A549 (cell line): ENCODE measurements around the gene ALPK3. TPM values are rescaled to one million over a fixed set of nuclear protein-coding genes. Genes with fewer than 3 reads are reported as not detected.
A peak's percentile ranks its signal among the peaks of the same experiment; 100 is the strongest.

Source experiments
- ATAC-seq, 2 experiments: fragments of 200-7000 bp in 1 of 2; fragments of >200 bp in 1 of 2; cut with Nextera tagmentation in 1 of 2; cut with Tn5 transposase in 1 of 2; 3 replicates each; pipeline versions ENCODE4 v1.8.0 to v1.9.1; 2018 to 2020; ENCODE audit warnings: mild to moderate bottlenecking in 1 of 2, moderate library complexity in 1 of 2
- CTCF ChIA-PET: fragments of 300-600 bp; sonication (Branson Sonifier 250); formaldehyde crosslinking; extraction: SDS; loops from one replicate; lab custom pipeline; 2021; ENCODE audit warnings: antibody characterized with exemption, inconsistent platforms; lab: Yijun Ruan, JAX
- POLR2A ChIA-PET: fragments of 350-600 bp; formaldehyde crosslinking; extraction: SDS; loops from one replicate; lab custom pipeline; 2021; ENCODE audit warnings: antibody characterized with exemption, inconsistent platforms; lab: Yijun Ruan, JAX
- DNase-seq, 2 experiments: peaks; one replicate each; pipeline versions ENCODE4 v3.0.0 to v3.0.0-alpha.2; 2011 to 2016; ENCODE audit warnings: low read depth in 1 of 2, low spot score in 1 of 2
- FAIRE-seq: peaks from 2 replicates; lab custom pipeline; 2011; peaks lifted over from hg19 to GRCh38; lab: Jason Lieb, UNC
- H3K27ac ChIP-seq, 2 experiments: fragments of >200 bp; sonication (Bioruptor Twin); formaldehyde crosslinking; 3 replicates each; pipeline ENCODE4 v1.5.1; 2016 to 2017
- H3K4me1 ChIP-seq: fragments of >200 bp; sonication (Bioruptor Twin); formaldehyde crosslinking; 3 replicates; pipeline ENCODE4 v1.6.1; 2016
- H3K4me2 ChIP-seq: fragments of >200 bp; sonication (Bioruptor Twin); formaldehyde crosslinking; 3 replicates; pipeline ENCODE4 v1.6.1; 2016
- H3K4me3 ChIP-seq: fragments of >200 bp; sonication (Bioruptor Twin); formaldehyde crosslinking; 3 replicates; pipeline ENCODE4 v1.5.1; 2016
- H3K9me3 ChIP-seq: fragments of >200 bp; sonication (Bioruptor Twin); formaldehyde crosslinking; 3 replicates; pipeline ENCODE4 v1.6.1; 2016
- BCL3 ChIP-seq: fragments of >200 bp; sonication (Bioruptor Twin); formaldehyde crosslinking; IDR thresholded peaks from 3 replicates; pipeline ENCODE4 v1.6.1; 2016
- CBX8 ChIP-seq: fragments of 200-600 bp; sonication (generic); IDR thresholded peaks from 2 replicates; pipeline ENCODE4 v1.6.1; 2016
- E2F6 ChIP-seq: IDR thresholded peaks from 2 replicates; pipeline ENCODE4 v1.6.1; 2012; ENCODE audit warnings: low read depth, borderline replicate concordance
- EHF ChIP-seq: fragments of 250-450 bp; sonication (Bioruptor Pico); IDR thresholded peaks from 2 replicates; pipeline ENCODE4 v1.5.0; 2020; ENCODE audit warnings: mild to moderate bottlenecking
- FOSB ChIP-seq: fragments of 250-450 bp; sonication (Bioruptor Pico); IDR thresholded peaks from 2 replicates; pipeline ENCODE4 v1.5.0; 2020; ENCODE audit warnings: mild to moderate bottlenecking, moderate library complexity
- HES2 ChIP-seq: fragments of >200 bp; sonication (Bioruptor Twin); formaldehyde crosslinking; IDR thresholded peaks from 2 replicates; pipeline ENCODE4 v1.6.1; 2016
- HEYL ChIP-seq: fragments of 250-450 bp; sonication (Bioruptor Pico); IDR thresholded peaks from 2 replicates; pipeline ENCODE4 v1.8.0; 2021; ENCODE audit warnings: mild to moderate bottlenecking, moderate library complexity
- HOXA7 ChIP-seq: fragments of 250-450 bp; sonication (Bioruptor Pico); IDR thresholded peaks from 2 replicates; pipeline ENCODE4 v1.5.0; 2020; ENCODE audit warnings: mild to moderate bottlenecking, moderate library complexity
- KDM5A ChIP-seq: fragments of 200-600 bp; sonication (generic); IDR thresholded peaks from 2 replicates; pipeline ENCODE4 v1.6.1; 2016; ENCODE audit warnings: antibody characterized with exemption, mild to moderate bottlenecking
- MAX ChIP-seq: IDR thresholded peaks from 2 replicates; pipeline ENCODE4 v1.6.1; 2012
- MAZ ChIP-seq: fragments of 150-350 bp; IDR thresholded peaks from 2 replicates; pipeline ENCODE4 v1.6.1; 2014; ENCODE audit warnings: antibody characterized with exemption, low read depth, low read length, borderline replicate concordance
- MYC ChIP-seq: IDR thresholded peaks from 2 replicates; pipeline ENCODE4 v1.6.1; 2012; ENCODE audit warnings: mild to moderate bottlenecking, inconsistent platforms, low read length, improper control_type of control experiment, borderline replicate concordance
- NFE2L2 ChIP-seq: fragments of 150-350 bp; conservative IDR thresholded peaks from 2 replicates; pipeline ENCODE4 v1.6.1; 2014; ENCODE audit warnings: low read length
- NPAS2 ChIP-seq: fragments of 250-450 bp; sonication (Bioruptor Pico); IDR thresholded peaks from 2 replicates; pipeline ENCODE4 v1.8.0; 2022; ENCODE audit warnings: mild to moderate bottlenecking, moderate library complexity, borderline replicate concordance
- POLR2A ChIP-seq: IDR thresholded peaks from 2 replicates; pipeline ENCODE4 v1.6.1; 2012; ENCODE audit warnings: mild to moderate bottlenecking, low read length
- POLR2AphosphoS2 ChIP-seq: conservative IDR thresholded peaks from 2 replicates; pipeline ENCODE4 v1.6.1; 2012; ENCODE audit warnings: low read length, improper control_type of control experiment, inconsistent platforms
- RAD21 ChIP-seq, 2 experiments: fragments of >200 bp in 1 of 2; sonication (Bioruptor Twin) in 1 of 2; formaldehyde crosslinking in 1 of 2; IDR thresholded peaks in 1 of 2; conservative IDR thresholded peaks in 1 of 2; 2 replicates in 1 of 2; 3 replicates in 1 of 2; pipeline ENCODE4 v1.6.1; 2012 to 2018; ENCODE audit warnings: inconsistent platforms in 1 of 2
- RARB ChIP-seq: fragments of 250-450 bp; sonication (Bioruptor Pico); IDR thresholded peaks from 2 replicates; pipeline ENCODE4 v1.8.0; 2021; ENCODE audit warnings: mild to moderate bottlenecking, moderate library complexity
- RNF2 ChIP-seq: fragments of 200-600 bp; sonication (generic); IDR thresholded peaks from 2 replicates; pipeline ENCODE4 v1.6.1; 2016; ENCODE audit warnings: low read depth, mild to moderate bottlenecking, antibody characterized with exemption, moderate library complexity, borderline replicate concordance
- SREBF2 ChIP-seq: fragments of 450-650 bp; IDR thresholded peaks from 2 replicates; pipeline ENCODE4 v1.6.1; 2014; ENCODE audit warnings: mild to moderate bottlenecking, moderate library complexity
- ZFP36 ChIP-seq: fragments of 450-650 bp; IDR thresholded peaks from 2 replicates; pipeline ENCODE4 v1.6.1; 2014; ENCODE audit warnings: borderline replicate concordance; ENCODE audit not compliant: partially characterized antibody
- ZNF302 ChIP-seq: fragments of 250-450 bp; sonication (Bioruptor Pico); IDR thresholded peaks from 2 replicates; pipeline ENCODE4 v1.9.0; 2021; ENCODE audit warnings: inconsistent platforms, mild to moderate bottlenecking, moderate library complexity
- WGBS: methylation state at CpG from one replicate; pipeline ENCODE4 v1.1.6; 2017; ENCODE audit errors: missing lambda C conversion rate; 5-methylcytosine and 5-hydroxymethylcytosine counted together
- polyA plus RNA-seq, 4 experiments: library from polyadenylated mRNA; depleted of rRNA in 3 of 4; stranded (reverse); fragments of >200 nt; fragmentation: RNase III in 1 of 4; extraction: RNeasy Plus Mini Kit Qiagen cat#74134 plus additional on column Dnase treatment in 1 of 4; gene quantifications; 2 replicates in 3 of 4; 3 replicates in 1 of 4; pipeline ENCODE4 v1.2.3, GENCODE V29; 2011 to 2017

The ALPK3 gene
- polyA plus RNA-seq, 2 of the 4 experiments (the other 2 are of a cell fraction) = 0.26 to 0.30 TPM

GRCh38 chr15:84889313-84889990 is 72.3 kb downstream of the ALPK3 start:
- ATAC-seq = no peak
- WGBS = 89% methylated on average over 8 of the region's 8 CpGs

GRCh38 chr15:84889991-84890669 is 73.0 kb downstream of the ALPK3 start:
- ATAC-seq = no peak
- ChIA-PET POLR2A (no interaction called here), CTCF (interaction anchor here (0.7 to 2.2 kb wide), 3 partner anchors 12 to 38 kb away, joined by 3 to 6 read pairs (median 3); no protein-coding TSS in a partner anchor)
- no peak overlapping the region for H3K4me3 ChIP-seq
- H3K27ac ChIP-seq = peak overlapping the region in 1 of 2 experiments; percentile 60; a peak in 3 of 6 replicates
- FAIRE-seq = no peak
- H3K4me2 ChIP-seq = no peak overlapping the region
- H3K9me3 ChIP-seq = no peaks in the 10 kb centered on the region
- TF ChIP-seq ZFP36 (no peak), SREBF2 (no peak), POLR2A (no peak), MAZ (no peak), POLR2AphosphoS2 (no peak), NFE2L2 (no peak)
- peaks cover 4% of the 10 kb centered on the region; the same call in 1 of the 3 replicates for H3K4me1 ChIP-seq
- WGBS = 94% methylated on average over 6 of the region's 6 CpGs
- no peak for DNase-seq

More at GRCh38 chr15:84889313-84889990, 72.3 kb downstream of the ALPK3 start:
- DNase-seq (no peak), FAIRE-seq (no peak)
- Histone ChIP-seq H3K4me3 (no peak overlapping the region), H3K27ac (peak overlapping the region in 1 of 2 experiments; percentile 60; a peak in 3 of 6 replicates), H3K4me2 (no peak overlapping the region), H3K4me1 (no peaks in the 10 kb centered on the region), H3K9me3 (no peaks in the 10 kb centered on the region)
- ChIA-PET CTCF (interaction anchor here (1.5 kb wide), 1 partner anchor 12 kb away, joined by 13 read pairs; no protein-coding TSS in a partner anchor), POLR2A (no interaction called here)
- no peak for TF ChIP-seq MAX
- TF ChIP-seq HEYL (CRISPR knock-in tag) = no peak
- no peak for TF ChIP-seq RNF2
- no peak for TF ChIP-seq NPAS2 (CRISPR knock-in tag)
- no peak for TF ChIP-seq CBX8
- TF ChIP-seq MYC = no peak
- TF ChIP-seq RAD21 (conservative IDR thresholded peaks at IDR 0.05 in 1 of 2, IDR thresholded peaks at IDR 0.05 in 1 of 2) = no peak
- TF ChIP-seq BCL3 = no peak
- TF ChIP-seq FOSB (CRISPR knock-in tag) = no peak
- TF ChIP-seq RARB (CRISPR knock-in tag) = no peak
- TF ChIP-seq EHF (CRISPR knock-in tag) = no peak
- no peak for TF ChIP-seq NFE2L2
- no peak for TF ChIP-seq HOXA7 (CRISPR knock-in tag)
- TF ChIP-seq HES2 = no peak

GRCh38 chr15:84890670-84891162 is 73.6 kb downstream of the ALPK3 start:
- 93% methylated on average over 5 of the region's 5 CpGs for WGBS
- no peak for FAIRE-seq
- no peak overlapping the region for H3K4me3 ChIP-seq

More at GRCh38 chr15:84890670-84891162, 73.6 kb downstream of the ALPK3 start:
- POLR2A ChIA-PET = no interaction called here
- TF ChIP-seq ZNF302 (CRISPR knock-in tag) (no peak), KDM5A (no peak), ZFP36 (peak; percentile 72), E2F6 (no peak), NPAS2 (CRISPR knock-in tag) (no peak), MYC (no peak)
- Histone ChIP-seq H3K4me2 (no peak overlapping the region), H3K4me1 (peaks cover 4% of the 10 kb centered on the region; the same call in 1 of the 3 replicates), H3K9me3 (no peaks in the 10 kb centered on the region), H3K27ac (peak overlapping the region in 1 of 2 experiments; percentile 60; a peak in 1 of 6 replicates)
- ATAC-seq (no peak), DNase-seq (no peak)
- CTCF ChIA-PET = interaction anchor here (0.7 to 2.2 kb wide), 3 partner anchors 12 to 37 kb away, joined by 3 to 6 read pairs (median 3); no protein-coding TSS in a partner anchor
